Measurements from ENCODE around the gene BACH2. TPM values are rescaled to one million over a fixed set of nuclear protein-coding genes. Genes with fewer than 3 reads are reported as not detected.

Gene BACH2
- total RNA-seq, 4 donors from 2014 or later, result 4.2 to 9.8 (median 5.8) TPM

DNA sequence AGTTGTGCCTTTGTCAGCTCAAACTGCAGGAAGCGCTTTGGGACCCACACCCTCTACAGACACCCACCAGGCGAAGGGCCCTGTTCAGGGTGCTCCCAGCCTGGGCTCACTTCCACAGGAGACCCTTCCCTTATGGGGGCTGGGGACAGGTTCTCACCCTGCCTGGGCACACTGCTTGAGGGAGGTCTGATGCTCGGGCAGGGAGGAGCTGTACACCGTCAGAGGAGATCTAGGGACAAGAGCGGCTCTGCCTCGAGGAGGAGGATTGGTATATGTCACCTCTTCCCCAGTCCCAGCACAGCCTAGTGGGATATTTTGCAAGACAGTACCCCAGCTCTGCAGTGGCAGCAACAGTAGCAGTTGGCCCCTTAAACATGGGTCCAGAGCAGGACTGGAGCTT is 375.4 kb downstream of the BACH2 start:
- Histone ChIP-seq H3K27me3 (peaks cover 0 to 15% (median 0%) of the 10 kb centered on the region in 4 donors), H3K4me3 (no peak overlapping the region), H3K36me3 (no peaks in the 10 kb centered on the region), H3K27ac (replicated peaks in 1 of 4) (no peak overlapping the region), H3K4me1 (no peaks in the 10 kb centered on the region), H3K9me3 (peaks cover 0 to 16% (median 11%) of the 10 kb centered on the region in 4 donors)
- WGBS, result 86% methylated on average over 6 of the region's 6 CpGs
- DNase-seq (ENCODE audit: extremely low spot score), result peak; percentile 50
- TF ChIP-seq POLR2A (IDR thresholded peaks at IDR 0.05; ENCODE audit: low read depth), result no peak
- TF ChIP-seq, protein P1, sequence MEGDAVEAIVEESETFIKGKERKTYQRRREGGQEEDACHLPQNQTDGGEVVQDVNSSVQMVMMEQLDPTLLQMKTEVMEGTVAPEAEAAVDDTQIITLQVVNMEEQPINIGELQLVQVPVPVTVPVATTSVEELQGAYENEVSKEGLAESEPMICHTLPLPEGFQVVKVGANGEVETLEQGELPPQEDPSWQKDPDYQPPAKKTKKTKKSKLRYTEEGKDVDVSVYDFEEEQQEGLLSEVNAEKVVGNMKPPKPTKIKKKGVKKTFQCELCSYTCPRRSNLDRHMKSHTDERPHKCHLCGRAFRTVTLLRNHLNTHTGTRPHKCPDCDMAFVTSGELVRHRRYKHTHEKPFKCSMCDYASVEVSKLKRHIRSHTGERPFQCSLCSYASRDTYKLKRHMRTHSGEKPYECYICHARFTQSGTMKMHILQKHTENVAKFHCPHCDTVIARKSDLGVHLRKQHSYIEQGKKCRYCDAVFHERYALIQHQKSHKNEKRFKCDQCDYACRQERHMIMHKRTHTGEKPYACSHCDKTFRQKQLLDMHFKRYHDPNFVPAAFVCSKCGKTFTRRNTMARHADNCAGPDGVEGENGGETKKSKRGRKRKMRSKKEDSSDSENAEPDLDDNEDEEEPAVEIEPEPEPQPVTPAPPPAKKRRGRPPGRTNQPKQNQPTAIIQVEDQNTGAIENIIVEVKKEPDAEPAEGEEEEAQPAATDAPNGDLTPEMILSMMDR (IDR thresholded peaks at IDR 0.05), result no peak
- TF ChIP-seq POLR2AphosphoS5 (IDR thresholded peaks at IDR 0.05), result no peak
- no peak for TF ChIP-seq EP300 (IDR thresholded peaks at IDR 0.05)
- intact Hi-C loops (cut with DNase I), result no loop called here

DNA sequence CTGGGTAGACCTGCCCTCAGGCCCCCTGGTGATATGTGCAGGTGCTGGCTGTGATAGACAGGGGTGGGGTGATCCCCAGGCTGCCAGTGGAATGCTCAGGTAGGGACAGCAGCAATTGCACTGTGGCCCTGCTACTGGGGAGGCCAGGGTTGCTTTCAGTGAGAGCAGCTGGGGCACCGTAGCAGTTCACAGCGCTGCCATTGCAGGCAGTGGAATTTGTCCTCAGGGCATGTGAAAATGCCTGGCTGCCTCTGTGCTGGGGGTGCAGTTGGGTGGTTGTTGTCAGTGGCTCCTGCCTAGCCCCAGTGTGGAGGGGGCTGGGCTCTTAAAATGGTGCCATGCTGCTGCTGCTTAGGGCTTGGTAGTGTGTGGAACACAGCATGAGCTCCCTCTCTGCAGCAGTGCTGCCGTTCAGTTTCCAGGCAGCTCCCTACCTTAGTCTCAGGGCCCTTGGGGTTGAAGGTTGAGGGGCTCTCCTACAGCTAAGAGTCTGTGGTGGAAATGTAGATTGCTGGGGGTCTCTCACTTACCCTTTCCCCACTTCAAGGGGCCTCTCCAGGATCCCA is 378.8 kb downstream of the BACH2 start:
- intact Hi-C loops (cut with DNase I), result no loop called here
- Histone ChIP-seq H3K36me3 (no peaks in the 10 kb centered on the region), H3K27ac (replicated peaks in 1 of 4) (no peak overlapping the region), H3K27me3 (peaks cover 0 to 15% (median 0%) of the 10 kb centered on the region in 4 donors), H3K9me3 (peaks cover 0 to 22% (median 16%) of the 10 kb centered on the region in 4 donors), H3K4me3 (no peak overlapping the region), H3K4me1 (no peaks in the 10 kb centered on the region)
- TF ChIP-seq POLR2A (IDR thresholded peaks at IDR 0.05; ENCODE audit: low read depth) (no peak), POLR2AphosphoS5 (IDR thresholded peaks at IDR 0.05) (no peak), EP300 (IDR thresholded peaks at IDR 0.05) (no peak)
- TF ChIP-seq, protein P1 (IDR thresholded peaks at IDR 0.05), result no peak
- DNase-seq (ENCODE audit: extremely low spot score), result peak; percentile 75
- WGBS, result 67% methylated on average over 3 of the region's 3 CpGs

DNA sequence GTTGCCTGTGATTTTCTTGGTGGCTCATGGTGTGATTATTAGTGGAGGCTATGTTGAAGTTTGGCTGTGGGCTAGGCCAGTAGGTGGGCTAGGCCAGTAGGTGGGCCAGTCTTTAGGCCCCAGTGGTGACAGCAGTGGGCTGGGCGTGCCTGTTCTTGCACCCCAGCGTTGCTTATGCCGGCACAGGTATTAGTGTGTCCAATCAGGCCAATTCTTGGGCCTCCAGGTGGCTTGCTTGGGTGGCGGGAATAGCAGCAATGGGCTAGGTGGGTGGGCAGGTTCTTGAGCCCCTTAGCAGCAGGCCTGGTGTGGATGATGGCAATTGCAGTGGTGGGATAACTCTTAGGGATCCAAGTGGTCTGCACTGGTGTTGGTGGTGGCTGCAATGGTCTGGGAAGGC is 379.4 kb downstream of the BACH2 start:
- intact Hi-C loops (cut with DNase I), result no loop called here
- H3K27ac ChIP-seq (replicated peaks in 1 of 4), result no peak overlapping the region
- peaks cover 0 to 11% (median 0%) of the 10 kb centered on the region in 4 donors for H3K27me3 ChIP-seq
- peak; percentile 68 for DNase-seq (ENCODE audit: extremely low spot score)
- H3K9me3 ChIP-seq, result peaks cover 0 to 22% (median 16%) of the 10 kb centered on the region in 4 donors
- no peaks in the 10 kb centered on the region for H3K4me1 ChIP-seq
- no peaks in the 10 kb centered on the region for H3K36me3 ChIP-seq
- 88% methylated on average over 4 of the region's 4 CpGs for WGBS
- no peak for TF ChIP-seq POLR2A (IDR thresholded peaks at IDR 0.05; ENCODE audit: low read depth)
- no peak for TF ChIP-seq POLR2AphosphoS5 (IDR thresholded peaks at IDR 0.05)
- no peak for TF ChIP-seq EP300 (IDR thresholded peaks at IDR 0.05)
- TF ChIP-seq, protein P1 (IDR thresholded peaks at IDR 0.05), result no peak
- no peak overlapping the region for H3K4me3 ChIP-seq

DNA sequence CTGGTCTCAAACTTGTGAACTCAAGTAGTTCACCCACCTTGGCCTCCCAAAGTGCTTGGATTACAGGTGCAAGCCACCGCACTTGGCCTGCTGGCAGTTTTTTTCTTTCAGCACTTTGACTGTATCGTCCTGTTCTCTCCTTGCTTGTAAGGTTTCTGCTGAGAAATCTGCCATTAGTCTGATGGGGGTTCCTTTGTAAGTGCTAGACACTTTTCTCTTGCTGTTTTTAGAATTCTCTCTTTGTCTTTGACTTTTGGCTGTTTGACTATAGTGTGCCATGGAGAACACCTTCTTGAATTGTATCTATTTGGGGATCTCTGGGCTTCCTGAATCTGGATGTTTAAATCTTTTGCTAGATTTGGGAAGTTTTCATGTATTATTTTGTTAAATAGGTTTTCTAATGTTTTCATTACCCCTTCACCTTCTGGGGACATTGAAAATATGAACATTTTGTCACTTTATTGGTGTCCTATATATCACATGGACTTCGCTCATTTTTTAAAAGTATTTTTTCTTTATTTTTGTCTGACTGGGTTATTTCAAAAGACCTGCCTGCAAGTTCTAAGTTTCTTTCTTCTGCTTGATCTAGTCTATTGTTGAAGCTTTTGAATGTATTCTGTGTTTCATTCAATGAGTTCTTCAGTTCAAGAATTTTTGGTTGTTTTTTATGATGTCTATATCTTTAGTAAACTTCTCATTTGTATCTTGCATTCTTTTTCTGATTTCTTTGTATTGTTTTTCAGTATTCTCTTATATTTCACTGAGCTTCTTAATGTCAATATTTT is 380.3 kb downstream of the BACH2 start:
- peak; percentile 62 for DNase-seq (ENCODE audit: extremely low spot score)
- 98% methylated on average over 3 of the region's 3 CpGs for WGBS

More for the DNA sequence above, 380.3 kb downstream of the BACH2 start:
- H3K4me3 ChIP-seq, result no peak overlapping the region
- no peaks in the 10 kb centered on the region for H3K4me1 ChIP-seq
- no peak overlapping the region for H3K27ac ChIP-seq (replicated peaks in 1 of 4)
- intact Hi-C loops (cut with DNase I), result no loop called here
- TF ChIP-seq, protein P1 (IDR thresholded peaks at IDR 0.05), result no peak
- no peak for TF ChIP-seq POLR2AphosphoS5 (IDR thresholded peaks at IDR 0.05)
- TF ChIP-seq POLR2A (IDR thresholded peaks at IDR 0.05; ENCODE audit: low read depth), result no peak
- TF ChIP-seq EP300 (IDR thresholded peaks at IDR 0.05), result no peak
- H3K9me3 ChIP-seq, result peaks cover 0 to 22% (median 16%) of the 10 kb centered on the region in 4 donors
- H3K27me3 ChIP-seq, result peaks cover 0 to 4% (median 0%) of the 10 kb centered on the region in 4 donors
- H3K36me3 ChIP-seq, result no peaks in the 10 kb centered on the region
